MCF 10A (cell line): ENCODE results near the gene GPT2. TPM values are rescaled to one million over a fixed set of nuclear protein-coding genes. Genes with fewer than 3 reads are reported as not detected.

Source experiments
- BruUV-seq: library from RNA; stranded (reverse); fragments of 400-500 nt; replicated peaks from 2 replicates; lab custom pipeline; 2021; lab: Mats Ljungman, UMichigan
- CTCF ChIA-PET: fragments of 300-600 bp; sonication (Branson Sonifier 250); formaldehyde crosslinking; extraction: SDS; loops from one replicate; lab custom pipeline; 2021; ENCODE audit warnings: antibody characterized with exemption, inconsistent platforms; lab: Yijun Ruan, JAX
- POLR2A ChIA-PET: fragments of 300-600, 350-650 bp; sonication (Branson Sonifier 250); formaldehyde crosslinking; extraction: SDS; loops from one replicate; lab custom pipeline; 2020; ENCODE audit warnings: antibody characterized with exemption, inconsistent platforms; lab: Yijun Ruan, JAX
- DNase-seq: peaks from one replicate; pipeline ENCODE4 v3.0.0-alpha.2; 2018; ENCODE audit not compliant: unreplicated experiment
- H3K27ac Mint-ChIP-seq: one replicate; pipeline ENCODE4 v1.8.0; 2022; ENCODE audit warnings: mild to moderate bottlenecking, low read depth, mixed read lengths; ENCODE audit not compliant: unreplicated experiment
- H3K27me3 Mint-ChIP-seq: one replicate; pipeline ENCODE4 v1.8.0; 2022; ENCODE audit warnings: mixed read lengths; ENCODE audit not compliant: insufficient read depth, unreplicated experiment
- H3K36me3 Mint-ChIP-seq: one replicate; pipeline ENCODE4 v1.8.0; 2022; ENCODE audit warnings: mild to moderate bottlenecking, moderate library complexity, mixed read lengths; ENCODE audit not compliant: insufficient read depth, unreplicated experiment
- H3K4me1 Mint-ChIP-seq: one replicate; pipeline ENCODE4 v1.8.0; 2022; ENCODE audit warnings: mixed read lengths; ENCODE audit not compliant: insufficient read depth, unreplicated experiment
- H3K4me3 Mint-ChIP-seq: one replicate; pipeline ENCODE4 v1.8.0; 2022; ENCODE audit warnings: mild to moderate bottlenecking, moderate library complexity, mixed read lengths; ENCODE audit not compliant: unreplicated experiment
- H3K9me3 Mint-ChIP-seq: one replicate; pipeline ENCODE4 v1.8.0; 2022; ENCODE audit warnings: mixed read lengths; ENCODE audit not compliant: unreplicated experiment
- intact Hi-C: fragments of 100-400 bp; cut with micrococcal nuclease; formaldehyde crosslinking; loops from 2 replicates; pipeline ENCODE4 v1.14.1; 2022
- total RNA-seq: library from RNA; stranded (reverse); gene quantifications from 2 replicates; pipeline ENCODE4 v1.2.3, GENCODE V29; 2022
- TF ChIP-seq, protein P1 (sequence below): fragments of 200-600 bp; IDR thresholded peaks from one replicate; pipeline ENCODE4 v1.8.0; 2022; ENCODE audit warnings: antibody characterized with exemption, mild to moderate bottlenecking; ENCODE audit not compliant: unreplicated experiment

The GPT2 gene
- total RNA-seq, 1 experiment from 2014 or later, result 60.6 TPM

DNA sequence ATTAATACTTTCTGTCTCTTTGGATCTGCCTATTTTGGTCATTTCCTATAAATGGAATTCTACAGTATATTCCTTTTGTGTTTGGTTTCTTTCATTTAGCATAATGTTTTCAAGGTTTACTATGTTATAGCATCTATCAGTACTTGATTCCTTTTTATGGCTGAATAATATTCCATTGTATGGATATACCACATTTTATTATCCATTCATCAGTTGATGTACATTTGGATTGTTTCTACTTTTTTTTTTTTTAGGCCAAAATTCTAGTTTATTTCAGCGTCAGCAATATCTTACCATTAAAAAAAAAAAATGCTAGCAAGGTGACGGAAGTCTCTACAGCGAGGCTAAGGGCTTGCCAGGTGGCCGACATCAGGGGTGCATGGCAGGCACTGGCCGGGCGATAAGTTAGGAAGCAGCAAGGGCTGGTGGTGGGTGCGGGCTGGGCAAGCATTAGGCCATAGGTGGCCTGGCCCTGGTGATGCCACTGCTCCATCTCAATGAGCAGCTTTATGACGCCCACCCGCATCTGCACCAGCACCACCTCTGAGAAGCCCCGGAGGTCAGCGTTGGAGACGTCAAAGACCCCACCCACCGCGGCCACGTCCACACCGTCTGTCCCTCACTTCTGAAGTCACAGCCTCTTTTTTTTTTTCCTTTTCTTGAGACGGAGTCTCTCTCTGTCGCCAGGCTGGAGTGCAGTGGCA lies 41.8 kb upstream of the GPT2 start:
- no peak for DNase-seq
- H3K4me3 Mint-ChIP-seq, result no peak overlapping the region
- BruUV-seq, result no TSS peak
- intact Hi-C loops, result no loop called here
- H3K27me3 Mint-ChIP-seq, result no peaks in the 10 kb centered on the region
- POLR2A ChIA-PET, result no interaction called here
- TF ChIP-seq, protein P1, sequence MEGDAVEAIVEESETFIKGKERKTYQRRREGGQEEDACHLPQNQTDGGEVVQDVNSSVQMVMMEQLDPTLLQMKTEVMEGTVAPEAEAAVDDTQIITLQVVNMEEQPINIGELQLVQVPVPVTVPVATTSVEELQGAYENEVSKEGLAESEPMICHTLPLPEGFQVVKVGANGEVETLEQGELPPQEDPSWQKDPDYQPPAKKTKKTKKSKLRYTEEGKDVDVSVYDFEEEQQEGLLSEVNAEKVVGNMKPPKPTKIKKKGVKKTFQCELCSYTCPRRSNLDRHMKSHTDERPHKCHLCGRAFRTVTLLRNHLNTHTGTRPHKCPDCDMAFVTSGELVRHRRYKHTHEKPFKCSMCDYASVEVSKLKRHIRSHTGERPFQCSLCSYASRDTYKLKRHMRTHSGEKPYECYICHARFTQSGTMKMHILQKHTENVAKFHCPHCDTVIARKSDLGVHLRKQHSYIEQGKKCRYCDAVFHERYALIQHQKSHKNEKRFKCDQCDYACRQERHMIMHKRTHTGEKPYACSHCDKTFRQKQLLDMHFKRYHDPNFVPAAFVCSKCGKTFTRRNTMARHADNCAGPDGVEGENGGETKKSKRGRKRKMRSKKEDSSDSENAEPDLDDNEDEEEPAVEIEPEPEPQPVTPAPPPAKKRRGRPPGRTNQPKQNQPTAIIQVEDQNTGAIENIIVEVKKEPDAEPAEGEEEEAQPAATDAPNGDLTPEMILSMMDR, result no peak
- no peaks in the 10 kb centered on the region for H3K9me3 Mint-ChIP-seq
- no peak overlapping the region for H3K27ac Mint-ChIP-seq
- no peaks in the 10 kb centered on the region for H3K4me1 Mint-ChIP-seq
- CTCF ChIA-PET, result interaction anchor here (0.7 to 1.1 kb wide), 4 partner anchors 10 to 66 kb away, joined by 3 to 5 read pairs (median 3); no protein-coding TSS in a partner anchor
- H3K36me3 Mint-ChIP-seq, result no peaks in the 10 kb centered on the region

DNA sequence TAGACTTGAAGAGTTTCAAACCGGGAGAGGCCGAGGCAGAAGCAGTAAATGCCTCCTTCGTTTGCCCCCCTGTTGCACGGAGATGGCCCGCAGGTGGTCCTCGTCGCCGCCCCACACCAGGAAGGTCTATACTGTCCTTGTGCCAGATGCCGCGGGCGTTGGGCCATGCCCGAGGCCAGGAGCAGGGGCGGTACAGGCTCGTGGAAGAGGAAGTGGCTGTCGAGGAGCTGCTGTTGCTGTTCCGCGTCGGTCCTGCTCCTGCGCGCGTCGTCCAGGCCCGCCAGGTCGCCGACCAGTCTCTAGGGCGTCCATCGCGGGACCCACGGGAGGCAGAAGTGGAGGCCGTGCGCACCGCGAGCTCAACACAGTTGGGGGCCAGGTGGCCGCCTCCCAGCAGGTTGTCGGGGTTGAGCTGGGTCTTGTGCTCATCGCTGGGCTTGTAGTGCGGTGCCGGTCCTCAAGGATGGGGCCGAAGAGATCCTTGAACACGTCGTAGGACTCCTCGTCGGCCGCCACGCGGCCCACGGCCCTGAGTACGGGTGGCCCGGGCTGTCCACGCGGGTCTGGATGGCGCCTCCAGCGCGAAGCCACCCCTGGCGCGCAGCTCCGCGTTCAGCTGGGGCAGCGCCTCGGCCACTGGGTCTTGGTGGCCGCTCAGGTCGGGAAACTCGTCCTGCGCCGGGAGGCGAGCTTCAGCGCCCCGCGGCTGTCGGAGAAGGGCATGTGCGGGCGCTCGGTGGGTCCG lies 40.1 kb upstream of the GPT2 start:
- Mint-ChIP-seq H3K27ac (no peak overlapping the region), H3K9me3 (no peaks in the 10 kb centered on the region), H3K4me3 (no peak overlapping the region), H3K4me1 (no peaks in the 10 kb centered on the region), H3K36me3 (no peaks in the 10 kb centered on the region), H3K27me3 (no peaks in the 10 kb centered on the region)
- BruUV-seq, result no TSS peak
- TF ChIP-seq, protein P1, result no peak
- ChIA-PET POLR2A (no interaction called here), CTCF (interaction anchor here (0.6 to 2.6 kb wide), 3 partner anchors 10 to 1623 kb away, joined by 4 to 19 read pairs (median 5); no protein-coding TSS in a partner anchor)
- DNase-seq, result no peak
- intact Hi-C loops, result no loop called here

DNA sequence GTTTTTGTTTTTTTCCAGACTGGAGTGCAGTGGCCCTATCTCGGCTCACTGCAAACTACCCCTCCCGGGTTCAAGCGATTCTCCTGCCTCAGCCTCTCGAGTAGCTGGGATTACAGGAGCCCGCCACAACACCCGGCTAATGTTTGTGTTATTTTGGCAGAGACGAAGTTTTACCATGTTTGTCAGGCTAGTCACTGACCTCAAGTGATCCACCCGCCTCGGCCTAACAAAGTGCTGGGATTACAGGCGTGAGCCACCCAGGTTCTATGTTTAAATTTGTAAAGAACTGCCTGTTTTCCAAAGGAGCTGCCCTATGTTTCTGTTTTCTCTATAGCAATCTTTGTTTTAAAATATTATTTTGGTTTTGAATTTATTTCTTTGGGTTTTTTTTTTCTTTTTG lies 39.4 kb upstream of the GPT2 start:
- no peaks in the 10 kb centered on the region for H3K27me3 Mint-ChIP-seq
- H3K36me3 Mint-ChIP-seq, result no peaks in the 10 kb centered on the region
- BruUV-seq, result no TSS peak
- ChIA-PET CTCF (interaction anchor here (2.6 kb wide), 1 partner anchor 9 kb away, joined by 19 read pairs; no protein-coding TSS in a partner anchor), POLR2A (interaction anchor here (1.1 kb wide), 1 partner anchor 13 kb away, joined by 3 read pairs; no protein-coding TSS in a partner anchor)
- H3K9me3 Mint-ChIP-seq, result no peaks in the 10 kb centered on the region
- TF ChIP-seq, protein P1, result no peak
- no peaks in the 10 kb centered on the region for H3K4me1 Mint-ChIP-seq
- H3K4me3 Mint-ChIP-seq, result no peak overlapping the region
- DNase-seq, result no peak
- intact Hi-C loops, result no loop called here
- no peak overlapping the region for H3K27ac Mint-ChIP-seq

DNA sequence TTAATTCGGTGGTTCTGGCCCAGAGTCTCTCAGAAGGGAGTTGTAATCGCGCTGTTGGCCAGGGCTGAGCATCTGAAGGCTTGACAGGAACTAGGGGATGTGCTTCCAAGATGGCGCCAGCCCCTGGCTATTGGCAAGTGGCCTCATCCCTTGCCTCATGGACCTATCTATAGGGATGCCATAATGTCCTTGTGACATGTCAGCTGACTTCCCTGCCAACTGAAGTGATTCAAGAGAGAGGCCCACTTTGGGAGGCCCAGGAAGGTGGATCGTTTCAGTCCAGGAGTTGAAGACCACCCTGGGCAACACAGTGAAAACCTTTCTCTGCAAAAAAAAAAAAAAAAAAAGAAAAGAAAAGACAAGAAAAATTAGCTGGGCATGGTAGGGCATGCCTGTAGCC lies 38.2 kb upstream of the GPT2 start:
- Mint-ChIP-seq H3K36me3 (no peaks in the 10 kb centered on the region), H3K9me3 (no peaks in the 10 kb centered on the region), H3K27ac (no peak overlapping the region), H3K4me3 (no peak overlapping the region), H3K4me1 (no peaks in the 10 kb centered on the region), H3K27me3 (no peaks in the 10 kb centered on the region)
- ChIA-PET CTCF (interaction anchor here (0.6 to 2.6 kb wide), 4 partner anchors 8 to 172 kb away, joined by 3 to 19 read pairs (median 4); no protein-coding TSS in a partner anchor), POLR2A (interaction anchor here (1.1 kb wide), 1 partner anchor 14 kb away, joined by 3 read pairs; no protein-coding TSS in a partner anchor)
- TF ChIP-seq, protein P1, result no peak
- no TSS peak for BruUV-seq
- no peak for DNase-seq
- intact Hi-C loops, result no loop called here
